GM12801 (cell line): ENCODE results near the gene DES.

Experiments
- TF ChIP-seq, protein P1 (sequence below): IDR thresholded peaks from one replicate; pipeline ENCODE4 v1.5.1; 2011; ENCODE audit warnings: control low read depth; ENCODE audit not compliant: insufficient read length; ENCODE audit errors: extremely low read depth

The DES gene

DNA sequence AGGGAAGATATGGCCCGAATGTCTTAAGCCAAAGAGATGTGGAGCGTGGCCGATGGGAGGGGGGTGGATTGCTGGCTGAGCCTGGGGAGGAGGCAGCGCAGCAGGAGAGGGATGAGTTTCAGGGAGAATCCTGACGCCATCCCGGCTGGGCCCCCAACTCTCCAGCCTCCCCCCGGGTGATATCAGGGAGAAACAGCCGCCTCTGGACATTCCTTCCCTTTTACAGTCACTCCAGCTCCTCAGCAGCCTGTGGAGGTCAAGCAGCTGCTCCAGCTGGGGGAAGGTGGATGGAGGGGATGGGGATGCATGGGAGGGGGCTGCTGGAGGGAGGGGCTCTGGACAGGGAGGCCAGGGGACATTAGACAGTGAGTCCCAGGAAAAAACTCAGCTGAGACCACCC, 9.5 kb upstream of the DES start:
- TF ChIP-seq, protein P1, sequence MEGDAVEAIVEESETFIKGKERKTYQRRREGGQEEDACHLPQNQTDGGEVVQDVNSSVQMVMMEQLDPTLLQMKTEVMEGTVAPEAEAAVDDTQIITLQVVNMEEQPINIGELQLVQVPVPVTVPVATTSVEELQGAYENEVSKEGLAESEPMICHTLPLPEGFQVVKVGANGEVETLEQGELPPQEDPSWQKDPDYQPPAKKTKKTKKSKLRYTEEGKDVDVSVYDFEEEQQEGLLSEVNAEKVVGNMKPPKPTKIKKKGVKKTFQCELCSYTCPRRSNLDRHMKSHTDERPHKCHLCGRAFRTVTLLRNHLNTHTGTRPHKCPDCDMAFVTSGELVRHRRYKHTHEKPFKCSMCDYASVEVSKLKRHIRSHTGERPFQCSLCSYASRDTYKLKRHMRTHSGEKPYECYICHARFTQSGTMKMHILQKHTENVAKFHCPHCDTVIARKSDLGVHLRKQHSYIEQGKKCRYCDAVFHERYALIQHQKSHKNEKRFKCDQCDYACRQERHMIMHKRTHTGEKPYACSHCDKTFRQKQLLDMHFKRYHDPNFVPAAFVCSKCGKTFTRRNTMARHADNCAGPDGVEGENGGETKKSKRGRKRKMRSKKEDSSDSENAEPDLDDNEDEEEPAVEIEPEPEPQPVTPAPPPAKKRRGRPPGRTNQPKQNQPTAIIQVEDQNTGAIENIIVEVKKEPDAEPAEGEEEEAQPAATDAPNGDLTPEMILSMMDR: no peak

DNA sequence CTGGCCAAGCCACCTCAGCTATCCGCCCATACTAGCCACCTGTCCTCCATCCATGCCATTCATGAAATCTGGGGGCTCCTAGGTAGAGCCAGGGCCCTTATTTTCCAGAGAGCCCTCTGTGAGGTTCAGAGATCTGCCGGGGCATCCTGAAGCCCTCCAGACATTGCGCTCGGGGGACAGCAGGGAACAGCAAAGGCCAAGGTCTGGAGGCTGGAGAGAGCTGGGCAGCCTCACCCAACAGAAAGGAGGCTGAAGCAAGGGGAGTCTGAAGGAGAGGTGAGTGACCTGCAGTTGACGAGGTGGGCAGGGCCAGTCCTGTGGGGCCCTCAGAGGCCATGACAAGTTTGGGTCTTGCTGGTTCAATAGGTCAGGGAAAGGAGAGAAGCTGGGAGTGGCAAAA, 8.6 kb upstream of the DES start:
- TF ChIP-seq, protein P1: no peak

DNA sequence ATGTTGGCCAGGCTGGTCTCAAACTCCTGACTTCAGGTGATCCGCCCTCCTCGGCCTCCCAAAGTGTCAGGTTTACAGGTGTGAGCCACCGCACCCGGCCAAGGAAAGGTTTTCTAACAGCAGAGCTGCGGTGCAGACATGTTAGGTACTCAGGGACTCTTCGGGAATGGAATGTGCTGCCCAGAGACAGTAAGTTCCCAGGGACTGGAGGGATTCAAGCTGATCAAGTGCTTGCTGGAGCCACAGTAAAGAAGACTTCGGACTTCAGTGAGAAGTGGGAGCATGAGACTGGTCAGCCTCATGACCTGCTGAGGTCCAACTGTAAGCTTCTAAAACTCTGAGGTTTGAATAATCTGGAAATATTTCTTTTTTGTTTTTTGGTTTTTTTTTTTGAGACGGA, 7.8 kb upstream of the DES start:
- TF ChIP-seq, protein P1: no peak

DNA sequence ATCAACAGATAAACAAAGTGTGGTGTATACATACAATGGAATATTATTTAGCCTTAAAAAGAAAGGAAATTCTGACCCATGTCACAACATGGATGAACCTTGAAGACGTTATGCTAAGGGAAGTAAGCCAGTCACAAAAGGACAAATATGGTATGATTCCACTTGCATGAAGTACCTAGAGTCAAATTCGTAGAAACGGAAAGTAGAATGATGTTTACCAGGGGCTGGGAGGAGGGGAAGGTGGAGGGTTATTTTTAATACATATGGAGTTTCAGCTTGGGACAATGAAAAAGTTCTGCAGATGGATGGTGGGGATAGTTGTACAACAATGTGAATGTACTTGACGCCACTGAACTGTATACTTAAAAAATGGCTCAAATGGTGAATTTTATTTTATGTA, 3.3 kb upstream of the DES start:
- TF ChIP-seq, protein P1: no peak

DNA sequence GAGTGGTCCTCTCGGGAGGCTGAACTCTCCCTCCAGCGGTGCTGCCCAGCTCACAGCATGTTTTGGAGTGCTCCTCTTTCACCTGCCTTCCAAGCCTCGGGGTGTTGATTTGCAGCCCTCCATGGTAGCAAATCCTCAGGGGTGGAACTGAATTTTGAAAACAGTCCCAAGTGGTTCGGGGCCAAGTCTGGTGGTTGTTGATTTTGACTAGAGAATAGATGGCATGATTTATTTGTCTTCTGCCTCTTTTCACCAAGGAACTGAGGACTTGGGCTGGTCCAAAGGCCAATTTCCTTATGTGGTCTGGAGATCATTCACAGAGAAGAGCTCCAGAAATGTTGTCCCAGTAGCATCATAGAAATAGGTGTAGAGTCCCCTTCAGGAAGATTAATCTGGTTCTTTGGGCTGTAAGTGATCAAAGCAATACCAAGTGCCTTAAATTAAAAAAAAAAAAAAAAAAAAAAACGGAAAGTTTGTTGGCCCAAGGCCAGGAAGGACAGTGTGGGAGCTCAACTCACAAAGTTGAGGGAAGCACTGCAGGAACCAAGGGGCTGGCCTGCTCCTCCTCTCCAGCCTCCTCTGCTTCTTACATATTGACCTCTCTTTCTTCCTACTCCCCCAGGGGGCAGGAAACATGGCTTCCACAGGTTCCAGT, 2.5 kb upstream of the DES start:
- TF ChIP-seq, protein P1: no peak

DNA sequence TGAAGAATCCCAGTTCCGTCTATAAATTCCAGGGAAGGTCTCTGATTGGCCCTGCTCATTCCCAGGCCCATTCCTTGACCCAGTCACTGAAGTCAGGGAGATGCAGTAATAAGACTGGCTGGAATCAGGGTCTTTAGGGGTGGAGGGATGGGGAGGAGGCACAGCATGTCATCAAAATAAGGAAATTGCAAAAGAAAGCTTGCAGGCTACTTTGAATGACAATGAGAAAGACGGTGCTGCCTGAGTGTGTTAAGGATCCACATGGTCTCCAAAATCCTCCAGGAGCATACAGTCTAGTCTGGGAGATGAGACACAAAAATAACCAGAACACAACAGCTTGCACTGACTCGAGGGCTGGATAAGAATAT, 2.0 kb upstream of the DES start:
- TF ChIP-seq, protein P1: no peak

DNA sequence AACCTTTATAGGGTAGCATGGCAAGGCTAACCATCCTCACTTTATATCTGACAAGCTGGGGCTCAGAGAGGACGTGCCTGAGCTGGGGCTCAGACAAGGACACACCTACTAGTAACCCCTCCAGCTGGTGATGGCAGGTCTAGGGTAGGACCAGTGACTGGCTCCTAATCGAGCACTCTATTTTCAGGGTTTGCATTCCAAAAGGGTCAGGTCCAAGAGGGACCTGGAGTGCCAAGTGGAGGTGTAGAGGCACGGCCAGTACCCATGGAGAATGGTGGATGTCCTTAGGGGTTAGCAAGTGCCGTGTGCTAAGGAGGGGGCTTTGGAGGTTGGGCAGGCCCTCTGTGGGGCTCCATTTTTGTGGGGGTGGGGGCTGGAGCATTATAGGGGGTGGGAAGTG, 1.2 kb upstream of the DES start:
- TF ChIP-seq, protein P1: no peak
